Hematopoietic multipotent progenitor cell treated with erythropoietin and hydrocortisone succinate and interleukin-3 and kit ligand, for 4 days (in vitro differentiated cells): ENCODE measurements around the gene FKRP.
A peak's percentile ranks its signal among the peaks of the same experiment; 100 is the strongest.
"Not testable (repeated sequence)": the region's sequence is repeated elsewhere in the genome, so short reads cannot be mapped to it uniquely, and the experiment has no call there.

Experiments used
- DNase-seq: peaks from one replicate; pipeline ENCODE4 v3.0.0-alpha.2; 2015

Gene FKRP

GRCh38 chr19:46759817-46760333 is 14.0 kb downstream of the FKRP start:
- no peak for DNase-seq

GRCh38 chr19:46760363-46760762 is 14.5 kb downstream of the FKRP start:
- DNase-seq: no peak

- DNase-seq: not testable (repeated sequence)
Measured at GRCh38 chr19:46760897-46761296, 15.0 kb downstream of the FKRP start.

GRCh38 chr19:46761418-46761831 is 15.6 kb downstream of the FKRP start:
- DNase-seq: no peak

- no peak for DNase-seq
Measured at GRCh38 chr19:46762245-46762890, 16.5 kb downstream of the FKRP start.

GRCh38 chr19:46764817-46765291 is 19.0 kb downstream of the FKRP start:
- no peak for DNase-seq

- DNase-seq: peak; percentile 78
Measured at GRCh38 chr19:46766569-46767317, 20.9 kb downstream of the FKRP start.

- not testable (repeated sequence) for DNase-seq
Measured at GRCh38 chr19:46768746-46769145, 22.9 kb downstream of the FKRP start.

- DNase-seq: no peak
Measured at GRCh38 chr19:46772170-46773017, 26.5 kb downstream of the FKRP start.

GRCh38 chr19:46773018-46773399 is 27.2 kb downstream of the FKRP start:
- DNase-seq: no peak

- no peak for DNase-seq
Measured at GRCh38 chr19:46775642-46776258, 29.9 kb downstream of the FKRP start.

- DNase-seq: peak; percentile 50
Measured at GRCh38 chr19:46776927-46777911, 31.4 kb downstream of the FKRP start.

- peak; percentile 73 for DNase-seq
Measured at GRCh38 chr19:46777956-46778645, 32.2 kb downstream of the FKRP start.

GRCh38 chr19:46782355-46783019 is 36.6 kb downstream of the FKRP start:
- no peak for DNase-seq

- no peak for DNase-seq
Measured at GRCh38 chr19:46783670-46784069, 37.8 kb downstream of the FKRP start.

- peak; percentile 97 for DNase-seq
Measured at GRCh38 chr19:46784262-46785053, 38.6 kb downstream of the FKRP start.

- DNase-seq: no peak
Measured at GRCh38 chr19:46785054-46785979, 39.5 kb downstream of the FKRP start.

GRCh38 chr19:46785980-46786235 is 40.1 kb downstream of the FKRP start:
- no peak for DNase-seq
